Vagina (tissue), 2 donors: ENCODE data around the gene CTBP2.

Experiments
- CTCF ChIP-seq, 3 experiments: fragments of 450-650 bp in 2 of 3; fragments of 200-600 bp in 1 of 3; sonication (generic) in 1 of 3; IDR thresholded peaks; one replicate each; pipeline ENCODE4 v1.5.1; 2017 to 2019; ENCODE audit warnings: antibody characterized with exemption in 3 of 3, mild to moderate bottlenecking in 2 of 3, moderate library complexity in 2 of 3
- POLR2A ChIP-seq, 2 donors: fragments of 450-650 bp; IDR thresholded peaks; one replicate each; pipeline ENCODE4 v1.6.1; 2017; ENCODE audit warnings: antibody characterized with exemption in 2 of 2, mild to moderate bottlenecking in 2 of 2, moderate library complexity in 2 of 2

DNA sequence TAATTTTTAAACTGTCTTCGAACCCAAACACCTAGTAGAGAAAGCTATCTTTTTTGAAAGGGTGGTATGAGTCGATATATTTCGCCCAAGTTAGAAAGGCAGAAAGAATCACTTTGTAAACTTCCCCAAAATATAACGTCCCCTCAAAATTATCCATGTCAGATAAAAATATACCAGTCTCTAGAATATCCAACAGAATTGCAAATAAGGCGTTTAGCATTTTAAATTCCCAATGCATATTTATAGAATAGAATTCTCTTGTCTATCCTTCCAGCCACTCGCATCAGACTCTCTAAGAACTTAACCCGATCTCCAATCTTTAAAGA, 2.1 kb downstream of the CTBP2 start:
- TF ChIP-seq CTCF (IDR thresholded peaks at IDR 0.05) (no peak), POLR2A (IDR thresholded peaks at IDR 0.05) (no peak)
